ENCODE measurements around the gene ZNRF3.
"Not testable (repeated sequence)": the region's sequence is repeated elsewhere in the genome, so short reads cannot be mapped to it uniquely, and the experiment has no call there.

Gene ZNRF3

DNA sequence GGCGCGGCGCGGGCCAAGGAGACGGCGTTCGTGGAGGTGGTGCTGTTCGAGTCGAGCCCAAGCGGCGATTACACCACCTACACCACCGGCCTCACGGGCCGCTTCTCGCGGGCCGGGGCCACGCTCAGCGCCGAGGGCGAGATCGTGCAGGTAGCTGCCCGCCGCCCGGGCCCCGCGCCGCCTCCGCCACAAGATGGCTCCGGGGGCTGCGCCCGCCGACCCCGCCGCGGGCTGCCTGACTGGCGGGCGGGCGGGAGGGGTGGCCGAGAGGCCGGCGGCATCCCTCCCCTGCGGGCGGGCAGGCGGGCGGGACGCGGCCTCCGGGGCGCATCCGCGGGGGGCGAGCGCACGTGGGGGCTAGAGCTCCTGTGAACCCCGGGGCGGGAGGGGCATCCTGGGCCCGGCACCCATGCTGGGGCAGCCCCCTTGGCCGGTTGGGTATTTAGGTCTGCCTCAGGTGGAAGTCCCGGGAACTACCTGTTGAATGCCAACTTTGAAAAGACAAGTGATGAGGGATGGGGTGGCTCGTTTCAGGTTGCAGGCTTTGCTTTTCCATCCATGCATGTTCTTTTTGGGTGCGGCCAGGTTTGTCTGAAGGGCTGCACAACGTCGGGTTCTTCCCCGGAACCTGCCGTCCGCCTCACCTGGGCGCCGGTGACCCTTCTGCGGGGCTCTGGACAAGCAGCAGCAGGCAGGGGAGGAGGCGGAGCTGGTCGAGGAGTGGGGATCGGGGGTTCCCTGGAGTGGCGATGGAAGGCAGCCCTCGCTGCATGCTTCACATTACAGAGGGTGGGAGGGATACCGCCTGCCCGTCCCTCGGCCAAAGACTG, 760 bp downstream of the ZNRF3 start:
- DNase-seq (ENCODE audit: low spot score) = peak; percentile 19
- peak overlapping the region; percentile 71 for H3K27ac ChIP-seq
- ChIA-PET POLR2A (ENCODE audit: low non-redundant PET) (no interaction called here), CTCF (interaction anchor here (0.9 kb wide), 1 partner anchor 11 kb away, joined by 3 read pairs; no protein-coding TSS in a partner anchor)
- TF ChIP-seq, protein P1, sequence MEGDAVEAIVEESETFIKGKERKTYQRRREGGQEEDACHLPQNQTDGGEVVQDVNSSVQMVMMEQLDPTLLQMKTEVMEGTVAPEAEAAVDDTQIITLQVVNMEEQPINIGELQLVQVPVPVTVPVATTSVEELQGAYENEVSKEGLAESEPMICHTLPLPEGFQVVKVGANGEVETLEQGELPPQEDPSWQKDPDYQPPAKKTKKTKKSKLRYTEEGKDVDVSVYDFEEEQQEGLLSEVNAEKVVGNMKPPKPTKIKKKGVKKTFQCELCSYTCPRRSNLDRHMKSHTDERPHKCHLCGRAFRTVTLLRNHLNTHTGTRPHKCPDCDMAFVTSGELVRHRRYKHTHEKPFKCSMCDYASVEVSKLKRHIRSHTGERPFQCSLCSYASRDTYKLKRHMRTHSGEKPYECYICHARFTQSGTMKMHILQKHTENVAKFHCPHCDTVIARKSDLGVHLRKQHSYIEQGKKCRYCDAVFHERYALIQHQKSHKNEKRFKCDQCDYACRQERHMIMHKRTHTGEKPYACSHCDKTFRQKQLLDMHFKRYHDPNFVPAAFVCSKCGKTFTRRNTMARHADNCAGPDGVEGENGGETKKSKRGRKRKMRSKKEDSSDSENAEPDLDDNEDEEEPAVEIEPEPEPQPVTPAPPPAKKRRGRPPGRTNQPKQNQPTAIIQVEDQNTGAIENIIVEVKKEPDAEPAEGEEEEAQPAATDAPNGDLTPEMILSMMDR (conservative IDR thresholded peaks at IDR 0.05; ENCODE audit: low read depth) = 0 out of 2 replicates have a peak, but pooled peaks have one; percentile 17

DNA sequence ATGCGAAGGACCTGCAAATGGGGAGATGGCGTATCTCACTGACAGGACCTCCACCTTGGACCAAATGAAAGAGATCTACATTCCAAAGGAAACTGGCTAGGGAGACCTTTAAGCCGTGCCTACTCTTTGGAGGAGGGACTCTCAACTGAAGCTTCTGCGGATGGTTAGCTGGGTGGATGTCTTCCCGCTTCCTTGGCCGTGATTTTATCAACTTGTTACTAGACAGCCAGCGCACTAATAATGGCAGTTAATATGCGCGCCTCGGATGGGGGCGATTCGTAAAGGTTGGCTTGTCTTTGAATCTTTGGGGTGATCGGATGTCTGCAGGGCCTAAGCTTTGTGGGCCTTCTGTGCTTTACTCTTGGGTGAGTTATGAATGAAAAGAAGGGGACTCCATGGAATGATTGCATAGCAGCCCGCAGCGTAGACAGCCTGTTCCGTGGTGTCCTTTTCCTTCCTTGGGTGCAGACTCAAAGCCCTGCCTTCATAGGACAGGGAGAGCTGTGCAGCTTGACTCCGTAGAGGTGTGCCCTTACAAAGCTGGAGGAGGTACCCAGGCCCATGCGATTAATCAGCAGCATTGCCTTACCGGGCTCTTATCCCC, 1.5 kb downstream of the ZNRF3 start:
- CTCF ChIA-PET = interaction anchor here (0.9 kb wide), 1 partner anchor 10 kb away, joined by 3 read pairs; no protein-coding TSS in a partner anchor
- POLR2A ChIA-PET (ENCODE audit: low non-redundant PET) = no interaction called here
- TF ChIP-seq, protein P1 (conservative IDR thresholded peaks at IDR 0.05; ENCODE audit: low read depth) = no peak
- H3K27ac ChIP-seq = no peak overlapping the region
- DNase-seq (ENCODE audit: low spot score) = no peak

DNA sequence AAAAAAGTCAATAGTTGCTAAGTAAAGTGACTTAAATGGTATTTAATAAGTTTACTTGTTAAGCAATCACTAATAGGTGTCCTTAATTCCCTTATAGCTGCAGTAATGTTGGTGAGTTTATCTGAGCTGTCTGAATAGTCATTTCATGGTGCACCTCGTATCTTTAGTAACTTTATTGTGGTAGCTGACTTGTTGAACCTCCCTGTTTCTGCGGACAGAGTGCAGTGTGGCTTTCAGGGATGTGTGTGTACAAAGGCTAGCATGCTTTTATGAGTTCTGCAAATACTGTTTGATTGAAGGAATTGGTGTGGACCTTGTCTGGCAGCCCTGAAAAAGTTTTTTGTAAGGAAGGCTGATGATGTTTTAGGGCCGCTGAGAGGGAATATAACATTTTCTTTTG, 2.6 kb downstream of the ZNRF3 start:
- DNase-seq (ENCODE audit: low spot score) = no peak
- TF ChIP-seq, protein P1 (conservative IDR thresholded peaks at IDR 0.05; ENCODE audit: low read depth) = no peak
- H3K27ac ChIP-seq = no peak overlapping the region
- ChIA-PET POLR2A (ENCODE audit: low non-redundant PET) (no interaction called here), CTCF (interaction anchor here (0.6 kb wide), 1 partner anchor 84 kb away, joined by 3 read pairs; no protein-coding TSS in a partner anchor)

DNA sequence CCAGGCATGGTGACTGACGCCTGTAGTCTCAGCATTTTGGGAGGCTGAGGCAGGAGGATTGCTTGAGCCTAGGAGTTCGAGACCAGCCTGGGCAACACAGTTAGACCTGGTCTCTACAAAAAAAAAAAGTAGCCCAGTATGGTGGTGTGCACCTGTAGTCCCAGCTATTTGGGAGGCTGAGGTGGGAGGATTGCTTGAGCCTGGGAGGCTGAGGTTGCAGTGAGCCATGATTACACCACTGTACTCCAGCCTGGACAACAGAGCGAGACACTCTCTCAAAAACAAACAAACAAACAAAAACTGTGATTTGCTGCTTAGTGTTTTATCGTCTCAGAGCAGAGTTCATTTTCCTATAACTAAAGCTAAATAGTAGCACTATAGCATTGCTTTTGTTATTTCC, 3.3 kb downstream of the ZNRF3 start:
- DNase-seq (ENCODE audit: low spot score); CTCF ChIA-PET; POLR2A ChIA-PET (ENCODE audit: low non-redundant PET); H3K27ac ChIP-seq: not testable (repeated sequence)

DNA sequence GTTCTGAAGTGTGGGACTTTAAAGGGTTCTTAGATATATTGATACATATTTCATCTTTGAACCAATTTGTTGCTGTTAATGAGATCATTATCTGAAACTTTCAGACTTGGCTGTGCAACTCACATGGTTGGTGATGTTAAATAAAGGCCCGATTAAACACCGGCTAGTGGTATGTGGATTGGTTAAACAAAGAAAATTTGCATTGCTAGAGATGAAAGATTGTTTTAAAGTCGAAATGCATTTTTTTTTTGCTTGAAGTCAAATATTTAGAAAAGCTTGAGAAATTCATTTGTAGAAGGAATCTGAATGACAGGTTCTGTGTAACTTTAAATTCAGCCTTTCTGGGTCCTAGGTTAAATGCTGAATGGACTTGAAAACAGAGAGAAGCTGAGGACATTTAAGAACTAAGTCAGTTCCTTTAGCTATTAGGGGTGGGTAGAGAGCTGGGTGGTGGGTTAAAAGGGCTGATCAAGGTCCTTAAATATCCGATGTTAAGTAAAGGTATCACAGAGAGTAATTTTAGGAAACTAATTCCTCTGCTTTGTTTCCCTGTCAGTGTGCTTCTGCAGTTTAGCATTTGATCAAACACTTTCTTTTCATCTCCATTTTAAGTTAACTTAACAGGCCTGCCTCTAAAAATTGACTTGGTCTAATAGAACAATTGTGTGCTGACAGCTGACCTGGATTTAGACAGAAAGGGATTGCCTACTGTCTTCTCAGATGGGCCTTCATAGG, 4.5 kb downstream of the ZNRF3 start:
- POLR2A ChIA-PET (ENCODE audit: low non-redundant PET) = no interaction called here
- H3K27ac ChIP-seq = no peak overlapping the region
- no peak for DNase-seq (ENCODE audit: low spot score)
- TF ChIP-seq, protein P1 (conservative IDR thresholded peaks at IDR 0.05; ENCODE audit: low read depth) = no peak
- CTCF ChIA-PET = interaction anchor here (0.5 kb wide), 1 partner anchor 156 kb away, joined by 3 read pairs; no protein-coding TSS in a partner anchor

DNA sequence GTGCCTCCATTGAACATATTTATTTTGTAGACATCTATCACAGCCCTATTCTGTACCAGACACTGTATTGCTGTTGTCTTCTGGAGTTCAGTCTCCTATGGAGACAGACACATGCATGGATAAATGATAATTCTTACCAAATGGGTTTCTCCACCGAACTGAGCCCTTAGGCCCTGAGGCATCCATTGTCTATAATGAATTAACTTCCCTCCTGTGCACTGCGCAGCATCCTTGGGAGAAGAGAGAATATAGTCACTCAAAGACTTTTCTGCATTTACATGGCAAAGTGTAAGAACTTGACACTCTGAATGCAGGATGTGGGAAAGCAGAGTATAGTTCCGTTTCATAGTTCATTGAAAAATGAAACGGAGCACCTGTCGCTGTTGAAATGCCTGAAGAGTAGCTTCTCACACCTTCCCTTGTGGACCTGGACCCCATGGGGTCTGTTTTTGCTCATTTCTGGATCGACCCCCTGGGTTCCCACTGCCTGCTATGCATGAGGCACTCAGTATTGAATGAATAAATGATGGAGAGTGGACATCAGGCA, 6.2 kb downstream of the ZNRF3 start:
- POLR2A ChIA-PET (ENCODE audit: low non-redundant PET) = no interaction called here

More for the DNA sequence above, 6.2 kb downstream of the ZNRF3 start:
- DNase-seq (ENCODE audit: low spot score) = no peak
- CTCF ChIA-PET = no interaction called here
- TF ChIP-seq, protein P1 (conservative IDR thresholded peaks at IDR 0.05; ENCODE audit: low read depth) = no peak
- H3K27ac ChIP-seq = no peak overlapping the region
